ENCODE measurements around the gene UBE2F.

GRCh38 chr2:238023608-238024007 lies 56.8 kb downstream of the UBE2F start:
- TF ChIP-seq EZH2 (IDR thresholded peaks at IDR 0.05; ENCODE audit: borderline replicate concordance): no peak
- no peak for TF ChIP-seq CTCF (IDR thresholded peaks at IDR 0.05; ENCODE audit: poor library complexity)
